HEK293 (cell line): Measurements from ENCODE around the gene JPH4.

Experiments
- CTCF ChIA-PET: fragments of 350-600 bp; formaldehyde crosslinking; extraction: SDS; loops from one replicate; lab custom pipeline; 2021; ENCODE audit warnings: antibody characterized with exemption; lab: Yijun Ruan, JAX
- POLR2A ChIA-PET: fragments of 300-600 bp; formaldehyde crosslinking; extraction: SDS; loops from one replicate; lab custom pipeline; 2020; ENCODE audit warnings: antibody characterized with exemption, inconsistent platforms; lab: Yijun Ruan, JAX
- H3K27ac ChIP-seq: fragments of 200-500 bp; sonication (Bioruptor generic); 2 replicates; pipeline ENCODE4 v1.5.1; 2014; ENCODE audit warnings: low read depth, low read length, control low read depth, inconsistent platforms; ENCODE audit errors: extremely low read depth
- H3K36me3 ChIP-seq, 2 experiments: fragments of 200-500 bp in 1 of 2; sonication (Bioruptor generic) in 1 of 2; 1 replicate in 1 of 2; 2 replicates in 1 of 2; pipeline ENCODE4 v1.5.1; 2014 to 2017; ENCODE audit warnings: inconsistent platforms in 2 of 2, low read length in 2 of 2; ENCODE audit not compliant: control insufficient read depth in 2 of 2, insufficient read depth in 1 of 2
- H3K4me1 ChIP-seq: fragments of 200-500 bp; sonication (Bioruptor generic); 2 replicates; pipeline ENCODE4 v1.5.1; 2014; ENCODE audit warnings: mild to moderate bottlenecking, low read length, inconsistent platforms; ENCODE audit not compliant: control insufficient read depth, insufficient read depth
- H3K4me3 ChIP-seq: 2 replicates; pipeline ENCODE4 v1.5.1; 2011; ENCODE audit warnings: low read depth, mild to moderate bottlenecking, control low read depth, low read length, moderate library complexity
- H3K9me3 ChIP-seq: fragments of 200-500 bp; sonication (Bioruptor generic); 2 replicates; pipeline ENCODE4 v1.5.1; 2014; ENCODE audit warnings: low read depth, low read length, inconsistent platforms; ENCODE audit not compliant: control insufficient read depth, insufficient read depth
- EGR2 ChIP-seq: fragments of 450-650 bp; formaldehyde crosslinking; IDR thresholded peaks from 2 replicates; pipeline ENCODE4 v1.5.1; 2016; ENCODE audit warnings: low read depth, missing biosample characterization, missing genetic modification characterization
- FEZF1 ChIP-seq: fragments of 450-650 bp; formaldehyde crosslinking; IDR thresholded peaks from 2 replicates; pipeline ENCODE4 v1.5.1; 2016; ENCODE audit warnings: missing biosample characterization, missing genetic modification characterization
- GLIS1 ChIP-seq: fragments of 450-650 bp; formaldehyde crosslinking; IDR thresholded peaks from 2 replicates; pipeline ENCODE4 v1.5.1; 2016; ENCODE audit warnings: missing biosample characterization, missing genetic modification characterization
- IKZF3 ChIP-seq: fragments of 450-650 bp; IDR thresholded peaks from 2 replicates; pipeline ENCODE4 v1.5.0; 2018; ENCODE audit warnings: missing biosample characterization, mild to moderate bottlenecking, missing genetic modification characterization, moderate library complexity
- MYNN ChIP-seq: fragments of 450-650 bp; formaldehyde crosslinking; IDR thresholded peaks from 2 replicates; pipeline ENCODE4 v1.5.1; 2016; ENCODE audit warnings: missing biosample characterization, missing genetic modification characterization, borderline replicate concordance
- PRDM1 ChIP-seq: fragments of 450-650 bp; formaldehyde crosslinking; IDR thresholded peaks from 2 replicates; pipeline ENCODE4; 2016; ENCODE audit warnings: missing biosample characterization, missing genetic modification characterization
- PRDM6 ChIP-seq: fragments of 450-650 bp; formaldehyde crosslinking; IDR thresholded peaks from 2 replicates; pipeline ENCODE4 v1.5.1; 2017; ENCODE audit warnings: missing biosample characterization, missing genetic modification characterization
- SCRT2 ChIP-seq: fragments of 450-650 bp; formaldehyde crosslinking; IDR thresholded peaks from 2 replicates; pipeline ENCODE4 v1.5.1; 2016; ENCODE audit warnings: missing biosample characterization, missing genetic modification characterization
- SETDB1 ChIP-seq: IDR thresholded peaks from one replicate; pipeline ENCODE4 v1.6.1; 2017; ENCODE audit warnings: mild to moderate bottlenecking, low read length, moderate library complexity, mixed read lengths; ENCODE audit not compliant: insufficient read length
- SP3 ChIP-seq: fragments of 450-650 bp; formaldehyde crosslinking; IDR thresholded peaks from 2 replicates; pipeline ENCODE4 v1.5.1; 2016; ENCODE audit warnings: missing biosample characterization, missing genetic modification characterization
- ZBTB20 ChIP-seq: fragments of 450-650 bp; formaldehyde crosslinking; IDR thresholded peaks from 2 replicates; pipeline ENCODE4 v1.5.1; 2016; ENCODE audit warnings: missing biosample characterization, missing genetic modification characterization
- ZBTB48 ChIP-seq: fragments of 450-650 bp; formaldehyde crosslinking; IDR thresholded peaks from 2 replicates; pipeline ENCODE4 v1.5.1; 2016; ENCODE audit warnings: missing biosample characterization, missing genetic modification characterization
- ZNF214 ChIP-seq: fragments of 450-650 bp; formaldehyde crosslinking; IDR thresholded peaks from 2 replicates; pipeline ENCODE4 v1.5.1; 2017; ENCODE audit warnings: missing biosample characterization, mild to moderate bottlenecking, missing genetic modification characterization, borderline replicate concordance
- ZNF501 ChIP-seq: fragments of 450-650 bp; formaldehyde crosslinking; IDR thresholded peaks from 2 replicates; pipeline ENCODE4 v1.5.1; 2016; ENCODE audit warnings: missing biosample characterization, missing genetic modification characterization
- ZNF514 ChIP-seq: fragments of 450-650 bp; formaldehyde crosslinking; IDR thresholded peaks from 2 replicates; pipeline ENCODE4 v1.5.1; 2016; ENCODE audit warnings: missing biosample characterization, missing genetic modification characterization
- ZNF548 ChIP-seq: fragments of 450-650 bp; formaldehyde crosslinking; IDR thresholded peaks from 2 replicates; pipeline ENCODE4 v1.5.1; 2016; ENCODE audit warnings: missing biosample characterization, missing genetic modification characterization
- ZNF654 ChIP-seq: fragments of 450-650 bp; formaldehyde crosslinking; IDR thresholded peaks from 2 replicates; pipeline ENCODE4 v1.5.1; 2016; ENCODE audit warnings: low read depth, missing biosample characterization, missing genetic modification characterization
- ZNF658 ChIP-seq: fragments of 450-650 bp; formaldehyde crosslinking; IDR thresholded peaks from 2 replicates; pipeline ENCODE4; 2016; ENCODE audit warnings: missing biosample characterization, missing genetic modification characterization
- ZNF664 ChIP-seq: fragments of 450-650 bp; formaldehyde crosslinking; IDR thresholded peaks from 2 replicates; pipeline ENCODE4 v1.5.1; 2016; ENCODE audit warnings: missing biosample characterization, missing genetic modification characterization
- ZNF704 ChIP-seq: fragments of 450-650 bp; formaldehyde crosslinking; IDR thresholded peaks from 2 replicates; pipeline ENCODE4 v1.5.1; 2016; ENCODE audit warnings: missing biosample characterization, missing genetic modification characterization
- TF ChIP-seq, protein P1 (sequence below): fragments of 450-650 bp; formaldehyde crosslinking; IDR thresholded peaks from 2 replicates; pipeline ENCODE4 v1.5.1; 2016; ENCODE audit warnings: missing biosample characterization, missing genetic modification characterization
- TF ChIP-seq, protein P2 (sequence below): fragments of 450-650 bp; formaldehyde crosslinking; IDR thresholded peaks from 2 replicates; pipeline ENCODE4 v1.5.1; 2016; ENCODE audit warnings: missing biosample characterization, missing genetic modification characterization
- TF ChIP-seq, protein P3 (sequence below): fragments of 450-650 bp; formaldehyde crosslinking; IDR thresholded peaks from 2 replicates; pipeline ENCODE4 v1.5.1; 2016; ENCODE audit warnings: missing biosample characterization, missing genetic modification characterization, borderline replicate concordance
- TF ChIP-seq, protein P4 (sequence below): fragments of 450-650 bp; formaldehyde crosslinking; IDR thresholded peaks from 2 replicates; pipeline ENCODE4 v1.5.1; 2017; ENCODE audit warnings: missing biosample characterization, mild to moderate bottlenecking, missing genetic modification characterization, moderate library complexity

The JPH4 gene

GRCh38 chr14:23547924-23548323, 30.7 kb downstream of the JPH4 start:
- TF ChIP-seq ZNF664 (tag by site-specific recombination) (no peak), ZNF501 (tag by site-specific recombination) (no peak), GLIS1 (tag by site-specific recombination) (no peak), SETDB1 (no peak), PRDM6 (tag by site-specific recombination) (no peak), FEZF1 (tag by site-specific recombination) (no peak), SCRT2 (tag by site-specific recombination) (no peak), ZBTB20 (tag by site-specific recombination) (peak; percentile 46; the same call in 1 of the 2 replicates), ZNF704 (tag by site-specific recombination) (no peak), ZBTB48 (tag by site-specific recombination) (peak; percentile 91), ZNF654 (tag by site-specific recombination) (no peak), ZNF658 (tag by site-specific recombination) (no peak), ZNF214 (tag by site-specific recombination) (no peak), PRDM1 (0 out of 2 replicates have a peak, but pooled peaks have one; percentile 8), ZNF548 (tag by site-specific recombination) (peak; percentile 43; the same call in 1 of the 2 replicates), EGR2 (tag by site-specific recombination) (no peak)
- TF ChIP-seq, protein P1, sequence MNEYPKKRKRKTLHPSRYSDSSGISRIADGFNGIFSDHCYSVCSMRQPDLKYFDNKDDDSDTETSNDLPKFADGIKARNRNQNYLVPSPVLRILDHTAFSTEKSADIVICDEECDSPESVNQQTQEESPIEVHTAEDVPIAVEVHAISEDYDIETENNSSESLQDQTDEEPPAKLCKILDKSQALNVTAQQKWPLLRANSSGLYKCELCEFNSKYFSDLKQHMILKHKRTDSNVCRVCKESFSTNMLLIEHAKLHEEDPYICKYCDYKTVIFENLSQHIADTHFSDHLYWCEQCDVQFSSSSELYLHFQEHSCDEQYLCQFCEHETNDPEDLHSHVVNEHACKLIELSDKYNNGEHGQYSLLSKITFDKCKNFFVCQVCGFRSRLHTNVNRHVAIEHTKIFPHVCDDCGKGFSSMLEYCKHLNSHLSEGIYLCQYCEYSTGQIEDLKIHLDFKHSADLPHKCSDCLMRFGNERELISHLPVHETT (tag by site-specific recombination) = no peak
- TF ChIP-seq, protein P2, sequence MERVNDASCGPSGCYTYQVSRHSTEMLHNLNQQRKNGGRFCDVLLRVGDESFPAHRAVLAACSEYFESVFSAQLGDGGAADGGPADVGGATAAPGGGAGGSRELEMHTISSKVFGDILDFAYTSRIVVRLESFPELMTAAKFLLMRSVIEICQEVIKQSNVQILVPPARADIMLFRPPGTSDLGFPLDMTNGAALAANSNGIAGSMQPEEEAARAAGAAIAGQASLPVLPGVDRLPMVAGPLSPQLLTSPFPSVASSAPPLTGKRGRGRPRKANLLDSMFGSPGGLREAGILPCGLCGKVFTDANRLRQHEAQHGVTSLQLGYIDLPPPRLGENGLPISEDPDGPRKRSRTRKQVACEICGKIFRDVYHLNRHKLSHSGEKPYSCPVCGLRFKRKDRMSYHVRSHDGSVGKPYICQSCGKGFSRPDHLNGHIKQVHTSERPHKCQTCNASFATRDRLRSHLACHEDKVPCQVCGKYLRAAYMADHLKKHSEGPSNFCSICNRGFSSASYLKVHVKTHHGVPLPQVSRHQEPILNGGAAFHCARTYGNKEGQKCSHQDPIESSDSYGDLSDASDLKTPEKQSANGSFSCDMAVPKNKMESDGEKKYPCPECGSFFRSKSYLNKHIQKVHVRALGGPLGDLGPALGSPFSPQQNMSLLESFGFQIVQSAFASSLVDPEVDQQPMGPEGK = no peak
- H3K9me3 ChIP-seq = no peaks in the 10 kb centered on the region
- no peak overlapping the region for H3K4me3 ChIP-seq
- peaks cover 16% of the 10 kb centered on the region for H3K4me1 ChIP-seq
- peaks cover 0 to 6% of the 10 kb centered on the region in 2 experiments; a peak in 1 of 3 replicates for H3K36me3 ChIP-seq
- POLR2A ChIA-PET = interaction anchor here (1.2 kb wide), 1 partner anchor 11 kb away, joined by 3 read pairs; no protein-coding TSS in a partner anchor
- H3K27ac ChIP-seq = no peak overlapping the region
- CTCF ChIA-PET = interaction anchor here (0.7 to 1.7 kb wide), 4 partner anchors 9 to 218 kb away, joined by 3 to 10 read pairs (median 4); no protein-coding TSS in a partner anchor

- CTCF ChIA-PET = interaction anchor here (0.7 to 0.8 kb wide), 3 partner anchors 11 to 545 kb away, joined by 3 to 5 read pairs (median 3); no protein-coding TSS in a partner anchor
- Histone ChIP-seq H3K36me3 (peaks cover 0 to 6% of the 10 kb centered on the region in 2 experiments; a peak in 2 of 3 replicates), H3K4me1 (peaks cover 12% of the 10 kb centered on the region), H3K9me3 (no peaks in the 10 kb centered on the region), H3K27ac (no peak overlapping the region), H3K4me3 (no peak overlapping the region)
- POLR2A ChIA-PET = no interaction called here
- TF ChIP-seq, protein P3, sequence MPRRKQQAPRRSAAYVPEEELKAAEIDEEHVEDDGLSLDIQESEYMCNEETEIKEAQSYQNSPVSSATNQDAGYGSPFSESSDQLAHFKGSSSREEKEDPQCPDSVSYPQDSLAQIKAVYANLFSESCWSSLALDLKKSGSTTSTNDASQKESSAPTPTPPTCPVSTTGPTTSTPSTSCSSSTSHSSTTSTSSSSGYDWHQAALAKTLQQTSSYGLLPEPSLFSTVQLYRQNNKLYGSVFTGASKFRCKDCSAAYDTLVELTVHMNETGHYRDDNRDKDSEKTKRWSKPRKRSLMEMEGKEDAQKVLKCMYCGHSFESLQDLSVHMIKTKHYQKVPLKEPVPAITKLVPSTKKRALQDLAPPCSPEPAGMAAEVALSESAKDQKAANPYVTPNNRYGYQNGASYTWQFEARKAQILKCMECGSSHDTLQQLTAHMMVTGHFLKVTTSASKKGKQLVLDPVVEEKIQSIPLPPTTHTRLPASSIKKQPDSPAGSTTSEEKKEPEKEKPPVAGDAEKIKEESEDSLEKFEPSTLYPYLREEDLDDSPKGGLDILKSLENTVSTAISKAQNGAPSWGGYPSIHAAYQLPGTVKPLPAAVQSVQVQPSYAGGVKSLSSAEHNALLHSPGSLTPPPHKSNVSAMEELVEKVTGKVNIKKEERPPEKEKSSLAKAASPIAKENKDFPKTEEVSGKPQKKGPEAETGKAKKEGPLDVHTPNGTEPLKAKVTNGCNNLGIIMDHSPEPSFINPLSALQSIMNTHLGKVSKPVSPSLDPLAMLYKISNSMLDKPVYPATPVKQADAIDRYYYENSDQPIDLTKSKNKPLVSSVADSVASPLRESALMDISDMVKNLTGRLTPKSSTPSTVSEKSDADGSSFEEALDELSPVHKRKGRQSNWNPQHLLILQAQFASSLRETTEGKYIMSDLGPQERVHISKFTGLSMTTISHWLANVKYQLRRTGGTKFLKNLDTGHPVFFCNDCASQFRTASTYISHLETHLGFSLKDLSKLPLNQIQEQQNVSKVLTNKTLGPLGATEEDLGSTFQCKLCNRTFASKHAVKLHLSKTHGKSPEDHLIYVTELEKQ = no peak
- no peak for TF ChIP-seq MYNN (tag by site-specific recombination)
- TF ChIP-seq IKZF3 (tag by site-specific recombination) = no peak
- TF ChIP-seq ZNF514 (tag by site-specific recombination) = no peak
- TF ChIP-seq, protein P4, sequence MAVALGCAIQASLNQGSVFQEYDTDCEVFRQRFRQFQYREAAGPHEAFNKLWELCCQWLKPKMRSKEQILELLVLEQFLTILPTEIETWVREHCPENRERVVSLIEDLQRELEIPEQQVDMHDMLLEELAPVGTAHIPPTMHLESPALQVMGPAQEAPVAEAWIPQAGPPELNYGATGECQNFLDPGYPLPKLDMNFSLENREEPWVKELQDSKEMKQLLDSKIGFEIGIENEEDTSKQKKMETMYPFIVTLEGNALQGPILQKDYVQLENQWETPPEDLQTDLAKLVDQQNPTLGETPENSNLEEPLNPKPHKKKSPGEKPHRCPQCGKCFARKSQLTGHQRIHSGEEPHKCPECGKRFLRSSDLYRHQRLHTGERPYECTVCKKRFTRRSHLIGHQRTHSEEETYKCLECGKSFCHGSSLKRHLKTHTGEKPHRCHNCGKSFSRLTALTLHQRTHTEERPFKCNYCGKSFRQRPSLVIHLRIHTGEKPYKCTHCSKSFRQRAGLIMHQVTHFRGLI (tag by site-specific recombination) = no peak
- no peak for TF ChIP-seq SP3 (tag by site-specific recombination)
Measured at GRCh38 chr14:23546450-23547035, 32.0 kb downstream of the JPH4 start.
